Measurements from ENCODE around the gene NRAS. TPM values are rescaled to one million over a fixed set of nuclear protein-coding genes. Genes with fewer than 3 reads are reported as not detected.

The NRAS gene
- polyA plus RNA-seq, 1 of the 3 experiments (the other 2 are of a cell fraction), result 15.9 TPM

GRCh38 chr1:114668373-114668772, 48.2 kb downstream of the NRAS start:
- no peak overlapping the region for H3K4me2 ChIP-seq
- 58% methylated on average over 4 of the region's 4 CpGs for WGBS (ENCODE audit: low lambda C conversion rate)
- no peak for DNase-seq
- no peaks in the 10 kb centered on the region for H3K79me2 ChIP-seq (ENCODE audit: insufficient read depth)
- no peaks in the 10 kb centered on the region; the same call in 1 of the 2 replicates for H3K27me3 ChIP-seq (ENCODE audit: insufficient read depth)
- no peaks in the 10 kb centered on the region for H3K9me3 ChIP-seq
- no peak overlapping the region for H2AFZ ChIP-seq (ENCODE audit: low read depth)
- H3K9me2 ChIP-seq, result no peaks in the 10 kb centered on the region
- H4K20me1 ChIP-seq (ENCODE audit: insufficient read depth), result no peaks in the 10 kb centered on the region
- ChIA-PET POLR2A (no interaction called here), CTCF (interaction anchor here (0.6 to 2.5 kb wide), 3 partner anchors 11 to 912 kb away, joined by 3 to 16 read pairs (median 4); no protein-coding TSS in a partner anchor)
- H3F3A ChIP-seq (replicated peaks; ENCODE audit: insufficient read depth), result no peaks in the 10 kb centered on the region
- no peaks in the 10 kb centered on the region for H3K36me3 ChIP-seq (replicated peaks in 1 of 2; ENCODE audit: control insufficient read depth in 1 of 2, insufficient read depth in 2 of 2, low read length in 1 of 2)
- TF ChIP-seq RAD21 (IDR thresholded peaks at IDR 0.05; ENCODE audit: low read length), result no peak
- TF ChIP-seq FOXM1 (IDR thresholded peaks at IDR 0.05; ENCODE audit: low read depth), result no peak
- no peak for TF ChIP-seq REST (IDR thresholded peaks at IDR 0.05; ENCODE audit: low read depth, low read length)
- TF ChIP-seq MEF2A (IDR thresholded peaks at IDR 0.05; ENCODE audit: borderline replicate concordance, low read depth), result no peak
- TF ChIP-seq MAX (IDR thresholded peaks at IDR 0.05; ENCODE audit: low read depth), result no peak
- no peak for TF ChIP-seq YY1 (IDR thresholded peaks at IDR 0.05; ENCODE audit: low read depth)
- no peak for TF ChIP-seq RCOR1 (IDR thresholded peaks at IDR 0.05; ENCODE audit: low read length)
- TF ChIP-seq CHD2 (IDR thresholded peaks at IDR 0.05; ENCODE audit: low read length, partially characterized antibody), result no peak
- no peak for TF ChIP-seq NFIC (IDR thresholded peaks at IDR 0.05; ENCODE audit: borderline replicate concordance)
- no peak for TF ChIP-seq FOXJ3 (CRISPR knock-in tag; IDR thresholded peaks at IDR 0.05)
- TF ChIP-seq RXRA (IDR thresholded peaks at IDR 0.05; ENCODE audit: borderline replicate concordance, low read depth), result no peak
- TF ChIP-seq JUND (IDR thresholded peaks at IDR 0.05), result no peak
- no peak for TF ChIP-seq GATA2 (CRISPR knock-in tag; IDR thresholded peaks at IDR 0.05)
- no peak overlapping the region for H3K9ac ChIP-seq
- H3K4me3 ChIP-seq (ENCODE audit: low read depth in 2 of 2, low read length in 1 of 2), result no peak overlapping the region
- no peak overlapping the region for H3K27ac ChIP-seq (ENCODE audit: low read depth in 2 of 2, low read length in 1 of 2)
- peaks cover 0 to 9% of the 10 kb centered on the region in 2 experiments; a peak in 1 of 4 replicates for H3K4me1 ChIP-seq (ENCODE audit: control insufficient read depth in 1 of 2, insufficient read depth in 2 of 2, low read depth in 1 of 2, low read length in 1 of 2)

GRCh38 chr1:114666954-114667353, 49.6 kb downstream of the NRAS start:
- Histone ChIP-seq H3K27me3 (ENCODE audit: insufficient read depth) (peaks cover 9% of the 10 kb centered on the region; the same call in 1 of the 2 replicates), H4K20me1 (ENCODE audit: insufficient read depth) (no peaks in the 10 kb centered on the region), H3K4me2 (no peak overlapping the region), H3K9ac (no peak overlapping the region), H3K4me3 (ENCODE audit: low read depth in 2 of 2, low read length in 1 of 2) (no peak overlapping the region), H3K9me3 (no peaks in the 10 kb centered on the region), H2AFZ (ENCODE audit: low read depth) (no peak overlapping the region), H3F3A (replicated peaks; ENCODE audit: insufficient read depth) (no peaks in the 10 kb centered on the region), H3K36me3 (replicated peaks in 1 of 2; ENCODE audit: control insufficient read depth in 1 of 2, insufficient read depth in 2 of 2, low read length in 1 of 2) (no peaks in the 10 kb centered on the region), H3K27ac (ENCODE audit: low read depth in 2 of 2, low read length in 1 of 2) (no peak overlapping the region), H3K9me2 (no peaks in the 10 kb centered on the region), H3K79me2 (ENCODE audit: insufficient read depth) (no peaks in the 10 kb centered on the region), H3K4me1 (ENCODE audit: control insufficient read depth in 1 of 2, insufficient read depth in 2 of 2, low read depth in 1 of 2, low read length in 1 of 2) (peaks cover 0 to 9% of the 10 kb centered on the region in 2 experiments; a peak in 1 of 4 replicates)
- POLR2A ChIA-PET, result no interaction called here
- DNase-seq, result no peak
- CTCF ChIA-PET, result interaction anchor here (1.5 kb wide), 1 partner anchor 90 kb away, joined by 3 read pairs; no protein-coding TSS in a partner anchor
- WGBS (ENCODE audit: low lambda C conversion rate), result 38% methylated on average over 3 of the region's 3 CpGs
- TF ChIP-seq FOXJ3 (CRISPR knock-in tag; IDR thresholded peaks at IDR 0.05) (no peak), EP300 (IDR thresholded peaks at IDR 0.05; ENCODE audit: borderline replicate concordance in 1 of 2, low read depth in 1 of 2, low read length in 1 of 2) (no peak), SMC3 (IDR thresholded peaks at IDR 0.05; ENCODE audit: low read depth, low read length) (no peak), RAD21 (IDR thresholded peaks at IDR 0.05; ENCODE audit: low read length) (no peak), FOSL2 (IDR thresholded peaks at IDR 0.05; ENCODE audit: borderline replicate concordance, low read depth) (no peak), MAX (IDR thresholded peaks at IDR 0.05; ENCODE audit: low read depth) (no peak), PBX3 (IDR thresholded peaks at IDR 0.05) (no peak)

All from SK-N-SH (cell line).